ENCODE data around the gene TAX1BP3. TPM values are rescaled to one million over a fixed set of nuclear protein-coding genes. Genes with fewer than 3 reads are reported as not detected.

TAX1BP3 gene
- total and polyA plus RNA-seq, 2 of the 13 experiments (the other 11 are each of a cell fraction or from before 2014, with no cell fraction given): 16.7 to 45.1 TPM

- TF ChIP-seq E2F5 (CRISPR knock-in tag; conservative IDR thresholded peaks at IDR 0.05): peak; percentile 57; the same call in 1 of the 2 replicates
- no peak for TF ChIP-seq TBP (CRISPR knock-in tag; IDR thresholded peaks at IDR 0.05)
- TF ChIP-seq, protein P1, sequence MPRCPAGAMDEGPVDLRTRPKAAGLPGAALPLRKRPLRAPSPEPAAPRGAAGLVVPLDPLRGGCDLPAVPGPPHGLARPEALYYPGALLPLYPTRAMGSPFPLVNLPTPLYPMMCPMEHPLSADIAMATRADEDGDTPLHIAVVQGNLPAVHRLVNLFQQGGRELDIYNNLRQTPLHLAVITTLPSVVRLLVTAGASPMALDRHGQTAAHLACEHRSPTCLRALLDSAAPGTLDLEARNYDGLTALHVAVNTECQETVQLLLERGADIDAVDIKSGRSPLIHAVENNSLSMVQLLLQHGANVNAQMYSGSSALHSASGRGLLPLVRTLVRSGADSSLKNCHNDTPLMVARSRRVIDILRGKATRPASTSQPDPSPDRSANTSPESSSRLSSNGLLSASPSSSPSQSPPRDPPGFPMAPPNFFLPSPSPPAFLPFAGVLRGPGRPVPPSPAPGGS (CRISPR knock-in tag; IDR thresholded peaks at IDR 0.05): no peak
- TF ChIP-seq ATM (IDR thresholded peaks at IDR 0.05; ENCODE audit: borderline replicate concordance): no peak
- peak in 1 of 2 experiments; percentile 49; a peak in 2 of 4 replicates for TF ChIP-seq HMGXB4 (CRISPR knock-in tag; IDR thresholded peaks at IDR 0.05; ENCODE audit: borderline replicate concordance in 1 of 2, low read depth in 1 of 2)
- TF ChIP-seq, protein P2, sequence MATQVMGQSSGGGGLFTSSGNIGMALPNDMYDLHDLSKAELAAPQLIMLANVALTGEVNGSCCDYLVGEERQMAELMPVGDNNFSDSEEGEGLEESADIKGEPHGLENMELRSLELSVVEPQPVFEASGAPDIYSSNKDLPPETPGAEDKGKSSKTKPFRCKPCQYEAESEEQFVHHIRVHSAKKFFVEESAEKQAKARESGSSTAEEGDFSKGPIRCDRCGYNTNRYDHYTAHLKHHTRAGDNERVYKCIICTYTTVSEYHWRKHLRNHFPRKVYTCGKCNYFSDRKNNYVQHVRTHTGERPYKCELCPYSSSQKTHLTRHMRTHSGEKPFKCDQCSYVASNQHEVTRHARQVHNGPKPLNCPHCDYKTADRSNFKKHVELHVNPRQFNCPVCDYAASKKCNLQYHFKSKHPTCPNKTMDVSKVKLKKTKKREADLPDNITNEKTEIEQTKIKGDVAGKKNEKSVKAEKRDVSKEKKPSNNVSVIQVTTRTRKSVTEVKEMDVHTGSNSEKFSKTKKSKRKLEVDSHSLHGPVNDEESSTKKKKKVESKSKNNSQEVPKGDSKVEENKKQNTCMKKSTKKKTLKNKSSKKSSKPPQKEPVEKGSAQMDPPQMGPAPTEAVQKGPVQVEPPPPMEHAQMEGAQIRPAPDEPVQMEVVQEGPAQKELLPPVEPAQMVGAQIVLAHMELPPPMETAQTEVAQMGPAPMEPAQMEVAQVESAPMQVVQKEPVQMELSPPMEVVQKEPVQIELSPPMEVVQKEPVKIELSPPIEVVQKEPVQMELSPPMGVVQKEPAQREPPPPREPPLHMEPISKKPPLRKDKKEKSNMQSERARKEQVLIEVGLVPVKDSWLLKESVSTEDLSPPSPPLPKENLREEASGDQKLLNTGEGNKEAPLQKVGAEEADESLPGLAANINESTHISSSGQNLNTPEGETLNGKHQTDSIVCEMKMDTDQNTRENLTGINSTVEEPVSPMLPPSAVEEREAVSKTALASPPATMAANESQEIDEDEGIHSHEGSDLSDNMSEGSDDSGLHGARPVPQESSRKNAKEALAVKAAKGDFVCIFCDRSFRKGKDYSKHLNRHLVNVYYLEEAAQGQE (IDR thresholded peaks at IDR 0.05; ENCODE audit: borderline replicate concordance in 1 of 2, low read depth in 1 of 2, low read length in 2 of 2): peak in 1 of 2 experiments; percentile 32; a peak in 1 of 4 replicates
- TF ChIP-seq ZNF629 (CRISPR knock-in tag; conservative IDR thresholded peaks at IDR 0.05): no peak
- TF ChIP-seq, protein P3, sequence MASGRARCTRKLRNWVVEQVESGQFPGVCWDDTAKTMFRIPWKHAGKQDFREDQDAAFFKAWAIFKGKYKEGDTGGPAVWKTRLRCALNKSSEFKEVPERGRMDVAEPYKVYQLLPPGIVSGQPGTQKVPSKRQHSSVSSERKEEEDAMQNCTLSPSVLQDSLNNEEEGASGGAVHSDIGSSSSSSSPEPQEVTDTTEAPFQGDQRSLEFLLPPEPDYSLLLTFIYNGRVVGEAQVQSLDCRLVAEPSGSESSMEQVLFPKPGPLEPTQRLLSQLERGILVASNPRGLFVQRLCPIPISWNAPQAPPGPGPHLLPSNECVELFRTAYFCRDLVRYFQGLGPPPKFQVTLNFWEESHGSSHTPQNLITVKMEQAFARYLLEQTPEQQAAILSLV (CRISPR knock-in tag; IDR thresholded peaks at IDR 0.05; ENCODE audit: borderline replicate concordance): no peak; the same call in 1 of the 2 replicates
- TF ChIP-seq SPEN (CRISPR knock-in tag; IDR thresholded peaks at IDR 0.05; ENCODE audit: low read depth): peak; percentile 57; the same call in 1 of the 2 replicates
- TF ChIP-seq ZNF558 (CRISPR knock-in tag; IDR thresholded peaks at IDR 0.05; ENCODE audit: borderline replicate concordance): peak; percentile 81; the same call in 1 of the 2 replicates
- no peak for TF ChIP-seq ZNF614 (CRISPR knock-in tag; IDR thresholded peaks at IDR 0.05; ENCODE audit: borderline replicate concordance)
- TF ChIP-seq ZBTB2 (CRISPR knock-in tag; IDR thresholded peaks at IDR 0.05; ENCODE audit: low read depth): 0 out of 2 replicates have a peak, but pooled peaks have one; percentile 21
- TF ChIP-seq, protein P4, sequence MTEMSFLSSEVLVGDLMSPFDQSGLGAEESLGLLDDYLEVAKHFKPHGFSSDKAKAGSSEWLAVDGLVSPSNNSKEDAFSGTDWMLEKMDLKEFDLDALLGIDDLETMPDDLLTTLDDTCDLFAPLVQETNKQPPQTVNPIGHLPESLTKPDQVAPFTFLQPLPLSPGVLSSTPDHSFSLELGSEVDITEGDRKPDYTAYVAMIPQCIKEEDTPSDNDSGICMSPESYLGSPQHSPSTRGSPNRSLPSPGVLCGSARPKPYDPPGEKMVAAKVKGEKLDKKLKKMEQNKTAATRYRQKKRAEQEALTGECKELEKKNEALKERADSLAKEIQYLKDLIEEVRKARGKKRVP (CRISPR knock-in tag; IDR thresholded peaks at IDR 0.05): peak in 1 of 2 experiments; percentile 60; a peak in 2 of 4 replicates
- TF ChIP-seq PLRG1 (conservative IDR thresholded peaks at IDR 0.05): no peak
These were observed 32.0 kb downstream of the TAX1BP3 start, which contains the start of the genes CTNS and SHPK (continued) for GRCh38 chr17:3636154-3636907.
